ENCODE data around the gene MYO7B.

GRCh38 chr2:127606625-127607398 lies 71.3 kb downstream of the MYO7B start:
- no peak for TF ChIP-seq ARNTL (CRISPR knock-in tag; IDR thresholded peaks at IDR 0.05; ENCODE audit: borderline replicate concordance, low read depth)
- no peak for TF ChIP-seq OSR1 (CRISPR knock-in tag; IDR thresholded peaks at IDR 0.05)
- no peak for TF ChIP-seq PATZ1 (CRISPR knock-in tag; IDR thresholded peaks at IDR 0.05; ENCODE audit: borderline replicate concordance)
- TF ChIP-seq GLIS3 (CRISPR knock-in tag; IDR thresholded peaks at IDR 0.05), result no peak
- no peak for TF ChIP-seq TOX (CRISPR knock-in tag; IDR thresholded peaks at IDR 0.05; ENCODE audit: borderline replicate concordance)
- TF ChIP-seq CREB5 (CRISPR knock-in tag; IDR thresholded peaks at IDR 0.05; ENCODE audit: low read depth), result no peak
- no peak for TF ChIP-seq CSRNP3 (CRISPR knock-in tag; IDR thresholded peaks at IDR 0.05)
- TF ChIP-seq PPARA (CRISPR knock-in tag; IDR thresholded peaks at IDR 0.05; ENCODE audit: borderline replicate concordance), result no peak
- TF ChIP-seq ZFP3 (CRISPR knock-in tag; IDR thresholded peaks at IDR 0.05), result no peak
- TF ChIP-seq POU6F1 (CRISPR knock-in tag; IDR thresholded peaks at IDR 0.05; ENCODE audit: borderline replicate concordance, low read depth), result no peak
- no peak for TF ChIP-seq SNAI2 (CRISPR knock-in tag; IDR thresholded peaks at IDR 0.05)

Data from SK-N-SH treated with all-trans-retinoic acid at 6 μM for 48 hours (cell line).